HG03066 (cell line): ENCODE measurements around the gene PRSS12.
"Not testable (repeated sequence)": the region's sequence is repeated elsewhere in the genome, so short reads cannot be mapped to it uniquely, and the experiment has no call there.

Experiments
- ATAC-seq: cut with Tn5 transposase; IDR thresholded peaks from one replicate; pipeline ENCODE4 v1.9.1; 2021; ENCODE audit warnings: low read depth; ENCODE audit not compliant: unreplicated experiment

Gene PRSS12, protein sequence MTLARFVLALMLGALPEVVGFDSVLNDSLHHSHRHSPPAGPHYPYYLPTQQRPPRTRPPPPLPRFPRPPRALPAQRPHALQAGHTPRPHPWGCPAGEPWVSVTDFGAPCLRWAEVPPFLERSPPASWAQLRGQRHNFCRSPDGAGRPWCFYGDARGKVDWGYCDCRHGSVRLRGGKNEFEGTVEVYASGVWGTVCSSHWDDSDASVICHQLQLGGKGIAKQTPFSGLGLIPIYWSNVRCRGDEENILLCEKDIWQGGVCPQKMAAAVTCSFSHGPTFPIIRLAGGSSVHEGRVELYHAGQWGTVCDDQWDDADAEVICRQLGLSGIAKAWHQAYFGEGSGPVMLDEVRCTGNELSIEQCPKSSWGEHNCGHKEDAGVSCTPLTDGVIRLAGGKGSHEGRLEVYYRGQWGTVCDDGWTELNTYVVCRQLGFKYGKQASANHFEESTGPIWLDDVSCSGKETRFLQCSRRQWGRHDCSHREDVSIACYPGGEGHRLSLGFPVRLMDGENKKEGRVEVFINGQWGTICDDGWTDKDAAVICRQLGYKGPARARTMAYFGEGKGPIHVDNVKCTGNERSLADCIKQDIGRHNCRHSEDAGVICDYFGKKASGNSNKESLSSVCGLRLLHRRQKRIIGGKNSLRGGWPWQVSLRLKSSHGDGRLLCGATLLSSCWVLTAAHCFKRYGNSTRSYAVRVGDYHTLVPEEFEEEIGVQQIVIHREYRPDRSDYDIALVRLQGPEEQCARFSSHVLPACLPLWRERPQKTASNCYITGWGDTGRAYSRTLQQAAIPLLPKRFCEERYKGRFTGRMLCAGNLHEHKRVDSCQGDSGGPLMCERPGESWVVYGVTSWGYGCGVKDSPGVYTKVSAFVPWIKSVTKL

DNA sequence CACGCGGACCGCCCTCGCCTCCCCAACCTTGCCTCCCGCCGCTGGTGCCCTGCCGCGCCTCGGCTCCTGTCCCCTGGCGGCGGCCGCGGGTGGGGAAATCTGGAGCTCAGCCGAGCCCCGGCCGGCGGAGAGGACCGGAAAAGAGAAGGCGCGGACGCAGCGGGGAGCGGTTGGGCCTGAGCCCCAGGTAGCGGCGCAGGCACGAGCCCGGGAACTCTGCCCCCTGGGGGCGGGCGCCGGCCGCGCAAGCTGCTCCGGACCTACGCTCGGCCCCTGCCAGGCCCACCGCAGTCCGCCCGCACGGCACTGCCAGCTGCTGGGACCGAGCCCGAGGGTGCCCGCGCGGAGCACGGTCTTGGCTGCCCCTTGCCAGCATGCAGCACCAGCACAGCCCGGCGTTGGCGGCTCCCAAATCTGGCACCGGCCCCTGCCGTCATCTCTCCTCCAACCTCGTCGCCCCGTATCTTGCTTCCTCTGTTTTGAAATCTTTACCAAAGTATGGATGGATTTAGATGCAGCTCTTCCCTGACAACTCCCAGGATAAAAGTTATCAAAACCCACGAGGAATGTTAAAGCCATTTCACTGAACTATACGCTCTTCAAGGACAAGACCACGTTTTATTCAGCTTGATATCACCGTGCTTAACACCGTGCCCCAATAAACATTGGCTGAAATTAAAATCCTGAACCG is at the start of gene PRSS12:
TSS of gene PRSS12 (minus strand) at position 161 of the 691 bp plus-strand sequence. CDS start 283 bp downstream, outside the sequence.
- ATAC-seq: peak; percentile 96

DNA sequence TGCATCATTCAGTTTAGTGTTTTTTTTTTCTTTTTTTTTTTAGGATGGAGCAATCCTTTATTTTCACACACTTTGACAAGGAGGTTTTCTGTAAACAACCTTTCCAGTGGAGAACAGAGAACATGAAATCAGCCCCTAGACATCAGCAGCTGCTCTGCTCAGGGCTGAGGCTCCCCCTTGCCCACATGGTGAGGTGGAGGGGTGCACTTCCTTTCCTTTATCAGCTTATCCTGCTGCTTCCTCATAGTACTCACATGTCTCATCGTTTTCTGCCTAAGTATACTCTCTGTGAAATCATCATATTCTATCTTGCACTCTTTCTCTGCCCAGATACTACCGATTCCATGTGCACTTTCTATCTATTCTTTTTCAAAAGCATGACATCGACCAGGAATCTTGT is 47.6 kb upstream of the PRSS12 start:
- ATAC-seq: no peak

DNA sequence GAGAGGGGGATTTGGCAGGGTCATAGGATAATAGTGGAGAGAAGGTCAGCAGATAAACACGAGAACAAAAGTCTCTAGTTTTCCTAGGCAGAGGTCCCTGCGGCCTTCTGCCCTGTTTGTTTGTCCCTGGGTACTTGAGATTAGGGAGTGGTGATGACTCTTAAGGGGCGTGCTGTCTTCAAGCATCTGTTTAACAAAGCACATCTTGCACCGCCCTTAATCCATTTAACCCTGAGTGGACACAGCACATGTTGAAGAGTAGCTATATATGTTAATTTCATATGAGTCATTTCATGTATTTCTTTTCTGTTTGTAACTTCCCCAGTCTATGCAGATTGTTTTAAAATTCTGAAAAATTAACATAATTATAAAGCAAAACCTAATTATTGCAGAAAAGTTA is 47.1 kb upstream of the PRSS12 start:
- ATAC-seq: not testable (repeated sequence)

DNA sequence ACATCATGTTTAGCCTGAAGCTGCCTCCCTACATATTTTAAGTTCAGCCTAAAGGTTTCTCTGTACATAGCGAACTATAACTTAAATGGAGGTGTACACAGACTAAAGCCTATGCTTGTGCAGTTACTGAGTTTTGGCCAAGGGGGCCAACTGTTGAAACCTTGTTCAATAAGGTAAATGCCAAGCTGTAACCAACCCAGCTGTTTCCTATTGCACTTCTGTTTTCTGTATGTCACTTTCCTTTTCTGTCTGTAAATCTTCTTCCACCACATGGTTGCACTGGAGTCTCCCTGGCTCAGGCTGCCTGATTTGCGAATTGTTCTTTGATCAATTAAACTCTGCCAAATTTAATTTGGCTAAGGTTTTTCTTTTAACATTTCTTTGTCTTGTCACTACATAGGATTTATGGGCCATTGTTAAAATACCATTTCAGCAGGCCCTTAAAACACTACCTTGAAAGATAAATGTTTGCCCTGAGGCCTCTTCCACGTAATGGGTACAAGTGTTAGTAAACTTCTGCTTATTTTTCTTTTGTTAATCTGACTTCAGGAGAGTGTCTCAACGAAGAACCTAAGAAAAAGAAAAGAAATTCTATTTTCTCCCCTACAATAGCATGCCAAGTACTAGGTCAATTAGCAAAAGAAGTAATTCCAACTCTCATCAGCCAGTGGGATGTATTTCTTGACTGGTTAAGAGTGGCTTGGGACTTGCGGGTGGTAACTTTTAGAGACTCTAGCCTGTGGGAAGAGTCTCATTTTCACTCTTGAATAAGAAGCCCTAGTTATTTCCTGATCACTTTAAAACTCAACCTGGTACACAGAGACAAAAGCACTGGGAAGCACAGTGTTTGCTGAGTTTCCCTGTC is 45.7 kb upstream of the PRSS12 start:
- peak; percentile 84 for ATAC-seq

DNA sequence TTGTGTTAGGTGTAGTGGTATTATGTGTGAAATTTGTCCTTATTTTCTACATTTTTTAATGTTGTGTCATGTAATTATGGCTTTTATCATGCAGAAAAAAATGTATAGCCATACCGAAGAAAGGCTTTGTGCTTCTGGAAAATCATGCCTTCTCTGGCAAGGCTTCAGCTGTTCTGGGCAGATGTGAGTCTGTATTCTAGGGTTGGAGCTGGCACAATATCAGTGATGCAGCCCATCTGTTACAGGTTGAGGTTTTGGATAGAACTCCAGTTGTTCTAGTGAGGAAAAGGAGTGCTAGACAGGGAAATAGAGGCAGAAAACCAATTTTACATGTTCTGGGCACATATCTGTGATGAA is 44.8 kb upstream of the PRSS12 start:
- ATAC-seq: no peak

DNA sequence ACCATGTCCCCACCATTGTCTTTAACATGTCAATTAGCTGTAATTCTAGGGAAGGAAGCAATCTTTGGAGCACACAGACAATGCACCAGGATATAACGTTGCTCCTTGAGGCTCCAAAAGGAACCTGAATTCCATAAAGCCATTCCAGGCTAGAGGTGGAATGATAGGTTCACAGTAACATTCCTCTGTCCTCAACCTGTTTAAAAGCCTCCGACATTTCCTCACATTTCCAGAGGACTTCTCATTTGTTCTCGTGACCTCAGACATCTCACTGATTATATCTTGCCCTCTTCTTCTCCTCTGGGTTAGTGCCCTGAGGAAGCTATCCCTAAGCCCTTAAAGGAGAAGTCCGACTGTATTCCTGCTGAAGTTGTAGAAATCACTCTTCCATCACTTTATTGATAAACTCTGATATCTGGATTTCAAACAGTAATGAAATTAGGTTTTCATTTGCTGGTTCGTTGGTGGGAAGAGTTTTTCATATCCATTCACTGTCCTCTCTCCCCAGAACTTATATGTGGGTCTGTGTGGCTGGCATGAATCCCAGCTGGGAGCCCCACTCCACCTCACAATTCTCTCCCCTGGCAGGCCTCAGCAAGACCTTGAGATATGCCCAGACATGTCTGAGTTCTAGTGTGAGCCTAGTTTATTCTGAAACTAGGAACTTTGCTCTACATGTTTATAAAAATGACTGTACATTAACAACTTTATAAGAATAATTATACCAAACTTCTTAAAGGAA is 44.2 kb upstream of the PRSS12 start:
- ATAC-seq: no peak

DNA sequence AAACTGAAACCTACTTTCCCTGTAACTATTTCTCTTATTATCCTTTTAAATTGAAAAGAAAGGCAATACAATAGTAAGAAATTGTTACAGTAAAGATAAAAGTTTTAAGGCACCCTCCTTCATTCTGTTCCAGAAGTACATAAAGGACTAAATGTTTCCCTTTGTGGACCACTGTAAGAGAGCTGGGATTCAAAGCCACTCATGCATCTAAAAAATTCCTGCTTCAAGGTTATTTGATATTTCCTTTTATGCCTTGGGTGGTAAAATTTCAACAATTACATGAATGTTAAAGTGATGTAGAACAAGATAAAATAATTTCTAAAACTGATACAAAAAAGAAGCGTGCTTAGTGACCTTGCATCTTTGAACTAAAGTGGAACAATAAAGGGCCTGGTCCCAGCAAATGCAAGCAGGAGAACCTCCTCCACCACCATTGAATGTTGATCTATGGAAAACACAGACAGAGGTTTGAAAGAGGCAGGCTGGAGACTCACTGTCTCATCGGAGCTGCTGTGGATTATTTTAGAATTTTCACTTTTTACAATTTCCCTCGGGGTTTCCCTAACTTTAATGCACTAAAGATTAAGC is 42.3 kb upstream of the PRSS12 start:
- ATAC-seq: no peak

DNA sequence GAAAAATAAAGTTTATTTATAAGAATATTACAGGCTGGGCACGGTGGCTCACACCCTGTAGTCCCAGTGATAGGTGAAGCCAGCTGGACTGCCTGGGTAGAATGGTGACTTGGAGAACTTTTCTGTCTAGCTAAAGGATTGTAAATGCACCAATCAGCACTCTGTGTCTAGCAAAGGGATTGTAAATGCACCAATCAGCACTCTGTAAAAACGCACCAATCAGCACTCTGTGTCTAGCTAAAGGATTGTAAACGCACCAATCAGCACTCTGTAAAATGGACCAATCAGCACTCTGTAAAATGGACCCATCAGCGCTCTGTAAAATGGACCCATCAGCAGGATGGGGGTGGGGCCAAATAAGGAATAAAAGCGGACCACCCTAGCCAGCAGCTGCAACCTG is 39.7 kb upstream of the PRSS12 start:
- ATAC-seq: not testable (repeated sequence)

DNA sequence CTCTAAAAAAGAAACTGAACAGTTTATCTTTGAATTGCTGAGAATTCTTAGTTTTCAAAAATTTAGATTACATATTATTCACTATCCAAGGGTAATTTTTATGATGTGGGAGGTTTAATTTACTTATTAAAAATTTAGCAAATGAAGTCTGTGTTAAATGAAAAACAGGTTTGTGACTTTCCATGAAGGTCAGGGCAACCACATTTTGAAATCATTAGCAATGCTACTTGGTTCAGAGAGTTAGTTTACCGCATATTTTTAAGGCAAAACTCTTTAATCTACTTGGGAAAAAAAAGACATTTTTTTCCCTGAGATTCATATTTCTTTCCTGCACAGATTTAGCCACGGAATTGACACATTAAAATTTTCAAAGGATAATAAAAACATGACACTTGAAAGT is 37.3 kb upstream of the PRSS12 start:
- no peak for ATAC-seq

DNA sequence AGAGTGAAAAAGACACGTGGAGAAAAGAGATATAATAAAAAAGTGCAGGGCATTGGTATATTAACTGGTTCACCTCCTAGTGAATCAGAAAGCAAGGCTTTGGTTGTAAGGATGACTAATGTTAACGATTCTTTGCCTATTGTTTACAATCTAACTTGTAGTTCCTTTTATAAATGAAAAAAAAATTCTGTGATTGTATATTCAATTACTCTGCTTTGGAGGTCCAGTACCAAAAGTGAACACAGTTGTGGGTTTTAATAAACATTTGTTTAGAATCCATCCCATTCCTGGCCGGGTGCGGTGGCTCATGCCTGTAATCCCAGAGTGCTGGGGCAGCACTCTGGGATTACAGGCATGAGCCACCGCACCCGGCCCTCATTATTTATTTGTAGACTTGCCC is 36.9 kb upstream of the PRSS12 start:
- no peak for ATAC-seq

DNA sequence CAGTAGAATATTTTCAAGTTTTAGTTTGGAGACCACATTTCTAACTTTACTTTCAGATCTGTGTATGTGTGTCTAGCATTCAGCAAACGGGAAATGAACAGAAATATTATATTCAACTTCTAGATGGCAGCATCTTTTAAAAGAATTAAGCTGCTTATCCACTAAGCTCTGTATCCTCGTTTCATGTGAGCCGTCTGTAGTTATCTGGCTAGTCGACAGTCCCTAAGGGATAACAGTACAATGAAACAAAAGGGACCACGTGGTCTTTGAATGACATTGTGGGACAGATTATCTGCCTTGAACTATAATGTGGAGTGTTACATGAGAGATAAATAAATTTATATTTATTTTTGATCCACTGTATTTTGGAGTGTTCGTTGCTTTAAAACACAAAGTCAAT is 35.8 kb upstream of the PRSS12 start:
- ATAC-seq: no peak

DNA sequence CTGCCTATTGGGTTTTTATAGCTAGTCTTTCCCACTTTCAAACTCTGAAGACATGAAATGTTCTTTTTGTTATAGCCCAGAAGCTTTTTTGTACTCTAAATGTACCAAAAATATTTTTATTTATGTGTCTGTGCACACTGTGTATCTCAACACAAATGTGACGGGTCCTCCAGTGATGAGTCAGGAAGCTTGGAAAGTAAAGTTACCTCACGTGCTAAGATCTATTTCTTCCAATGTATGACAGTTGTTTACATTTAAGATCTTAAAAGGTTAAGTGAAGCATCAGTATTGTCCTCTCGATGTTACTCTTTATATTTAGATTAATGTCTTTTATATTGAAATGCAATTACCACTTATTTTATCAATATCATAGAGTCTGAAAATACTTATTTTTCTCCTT is 29.1 kb upstream of the PRSS12 start:
- ATAC-seq: no peak

DNA sequence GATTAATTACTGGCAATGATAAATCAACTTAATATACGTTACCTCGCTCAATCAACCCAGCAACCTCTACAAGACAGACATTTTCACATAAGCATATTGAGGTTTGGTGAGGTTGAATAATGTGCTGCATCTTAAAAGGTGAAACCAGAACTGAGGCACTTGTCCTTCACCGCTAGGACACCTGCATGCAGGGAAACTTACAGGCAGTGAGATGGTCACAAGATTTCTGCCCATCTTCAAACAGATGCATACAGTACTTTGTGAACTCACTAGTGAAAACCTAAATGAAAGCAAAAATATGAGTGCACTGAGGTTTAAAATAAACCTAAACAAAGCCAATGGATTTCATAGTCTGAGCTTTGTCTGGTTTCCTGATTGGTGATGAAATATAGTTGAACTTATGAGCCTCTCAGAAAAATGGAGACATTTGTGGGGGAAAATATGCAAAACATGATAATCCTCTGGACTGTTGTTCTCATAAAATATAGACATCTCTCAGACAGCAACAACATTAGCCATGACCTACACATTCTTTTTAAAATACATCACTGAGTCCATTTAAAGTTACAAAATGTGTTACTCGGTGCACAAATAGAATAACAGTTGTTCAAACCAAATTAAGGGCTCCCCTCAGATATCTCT is 20.9 kb upstream of the PRSS12 start:
- no peak for ATAC-seq

DNA sequence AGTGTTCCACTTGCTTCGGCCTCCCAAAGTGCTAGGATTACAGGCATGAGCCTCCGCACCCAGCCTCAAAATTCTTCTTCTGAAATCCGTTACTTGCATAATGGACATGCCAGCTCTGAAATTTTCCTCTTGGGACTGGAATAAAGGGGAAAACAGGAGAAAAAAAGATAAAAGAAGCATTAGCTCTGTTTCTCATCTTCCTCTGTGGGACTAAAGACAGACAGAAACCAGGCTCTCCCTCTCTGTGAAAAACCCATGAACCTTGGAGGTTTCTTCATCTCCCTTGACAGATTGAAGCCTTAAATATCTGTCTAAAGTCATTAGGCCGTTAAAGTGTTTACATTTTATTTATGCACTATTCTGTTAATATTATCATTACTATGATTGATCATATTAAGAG is 19.4 kb upstream of the PRSS12 start:
- ATAC-seq: no peak

DNA sequence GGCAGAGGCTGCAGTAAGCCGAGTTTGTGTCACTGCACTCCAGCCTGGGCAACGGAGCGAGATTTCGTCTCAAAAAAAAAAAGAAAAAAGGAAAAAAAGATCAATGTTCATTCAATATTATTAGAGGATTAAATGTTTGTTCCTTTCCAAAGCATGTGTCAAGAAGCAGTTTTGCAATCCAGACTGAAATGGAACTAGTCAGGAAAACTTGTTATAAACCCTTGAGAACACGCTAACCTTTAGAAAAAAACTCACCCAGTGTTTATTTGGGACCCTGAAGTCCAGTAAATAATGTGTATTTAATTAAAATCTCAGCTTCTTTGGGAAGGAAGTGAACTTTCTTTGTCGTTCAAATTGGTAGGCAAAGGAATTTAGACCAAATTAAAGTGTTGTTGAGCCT is 16.4 kb upstream of the PRSS12 start:
- ATAC-seq: no peak

DNA sequence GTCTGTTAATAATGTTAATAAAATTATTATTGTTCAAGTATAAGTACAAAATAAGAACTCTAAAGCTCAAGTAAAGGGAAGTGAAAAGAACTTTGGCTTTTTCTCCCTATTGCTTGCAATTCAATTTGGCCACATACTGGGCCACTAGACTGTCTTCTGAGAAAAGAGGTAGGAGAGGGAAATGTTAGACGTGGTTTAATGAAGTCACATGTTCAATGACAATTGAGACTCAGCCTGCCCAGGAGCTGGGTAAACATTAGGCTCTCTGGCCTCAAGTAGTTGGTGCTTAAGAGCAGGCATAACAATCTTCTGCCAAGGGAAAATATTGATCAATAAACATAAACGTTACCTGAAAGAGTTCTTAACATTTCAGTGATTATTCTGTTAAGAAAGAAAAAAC is 15.1 kb upstream of the PRSS12 start:
- ATAC-seq: no peak

DNA sequence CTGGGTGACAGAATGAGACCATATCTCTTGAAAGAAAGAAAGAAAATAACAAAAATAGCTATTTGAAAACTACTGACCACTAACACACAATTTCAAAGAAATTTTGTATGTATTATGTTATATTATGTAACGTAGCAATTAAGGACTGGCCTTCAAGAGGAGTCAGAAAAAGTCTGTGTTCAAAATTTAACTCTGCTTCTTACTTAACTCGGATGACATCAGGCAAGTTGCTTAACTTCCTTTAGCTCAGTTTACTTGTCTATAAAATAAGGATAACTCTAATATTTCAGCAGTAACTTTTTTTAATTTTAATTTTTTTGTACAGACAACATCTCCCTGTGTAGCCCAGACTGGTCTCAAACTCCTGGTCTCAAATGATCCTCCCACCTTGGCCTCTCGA is 14.6 kb upstream of the PRSS12 start:
- no peak for ATAC-seq

DNA sequence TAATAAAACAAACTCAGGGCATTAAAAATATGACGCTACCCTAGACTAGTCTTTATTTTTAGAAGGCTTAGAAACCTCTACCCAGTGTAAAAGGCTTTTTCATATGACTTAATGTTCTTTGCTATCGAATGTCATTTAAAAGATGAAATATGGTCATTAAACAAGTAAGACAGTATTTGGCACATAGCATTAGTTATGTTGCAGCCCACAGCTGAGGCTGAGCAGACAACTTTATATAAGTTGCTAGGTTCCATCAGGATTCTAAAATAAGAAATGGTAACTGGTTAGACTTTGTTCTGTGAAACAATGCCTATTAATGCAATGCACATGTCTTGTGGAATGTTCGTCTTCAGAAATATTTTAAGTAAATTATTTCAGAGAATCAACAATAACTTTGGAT is 10.4 kb upstream of the PRSS12 start:
- ATAC-seq: no peak

DNA sequence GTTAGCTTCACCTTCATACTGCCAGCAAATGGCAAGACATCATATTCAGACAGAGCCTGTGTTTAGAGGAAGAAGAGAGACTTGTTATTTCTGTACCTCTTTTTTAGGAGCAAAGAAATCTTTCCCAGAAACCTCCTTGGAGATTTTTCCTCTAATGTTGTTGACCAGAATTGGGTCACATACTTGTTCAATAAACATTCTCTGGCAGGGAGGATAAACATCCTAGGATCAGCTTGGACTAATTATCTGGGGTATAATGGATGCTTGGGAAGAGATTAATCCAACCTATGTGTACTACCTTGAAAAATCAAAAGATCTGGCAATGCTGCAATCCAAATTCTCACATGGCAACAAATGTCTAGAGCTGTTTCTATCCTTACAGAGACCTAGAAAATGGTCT is 8.4 kb upstream of the PRSS12 start:
- no peak for ATAC-seq
